ENCODE results near the gene SCIN.
"Not testable (repeated sequence)": the region's sequence is repeated elsewhere in the genome, so short reads cannot be mapped to it uniquely, and the experiment has no call there.

SCIN gene

GRCh38 chr7:12689451-12689850, 118.9 kb downstream of the SCIN start:
- no peak for TF ChIP-seq ZNF274 (IDR thresholded peaks at IDR 0.05; ENCODE audit: low read depth, low read length)
- H3K4me3 ChIP-seq (ENCODE audit: low read length): no peak overlapping the region

- no peak for TF ChIP-seq ZNF274 (IDR thresholded peaks at IDR 0.05; ENCODE audit: low read depth, low read length)
- H3K4me3 ChIP-seq (ENCODE audit: low read length): no peak overlapping the region
These were observed 119.7 kb downstream of the SCIN start for GRCh38 chr7:12690041-12690878.

GRCh38 chr7:12691388-12691787, 120.9 kb downstream of the SCIN start:
- H3K4me3 ChIP-seq (ENCODE audit: low read length): not testable (repeated sequence)

- H3K4me3 ChIP-seq (ENCODE audit: low read length): no peak overlapping the region
- TF ChIP-seq ZNF274 (IDR thresholded peaks at IDR 0.05; ENCODE audit: low read depth, low read length): no peak
These were observed 121.5 kb downstream of the SCIN start for GRCh38 chr7:12692035-12692434.

GRCh38 chr7:12692479-12693259, 122.1 kb downstream of the SCIN start:
- H3K4me3 ChIP-seq (ENCODE audit: low read length): no peak overlapping the region
- TF ChIP-seq ZNF274 (IDR thresholded peaks at IDR 0.05; ENCODE audit: low read depth, low read length): no peak

- no peak for TF ChIP-seq ZNF274 (IDR thresholded peaks at IDR 0.05; ENCODE audit: low read depth, low read length)
- H3K4me3 ChIP-seq (ENCODE audit: low read length): no peak overlapping the region
These were observed 124.3 kb downstream of the SCIN start for GRCh38 chr7:12694817-12695216.

- H3K4me3 ChIP-seq (ENCODE audit: low read length): no peak overlapping the region
- TF ChIP-seq ZNF274 (IDR thresholded peaks at IDR 0.05; ENCODE audit: low read depth, low read length): no peak
These were observed 125.4 kb downstream of the SCIN start for GRCh38 chr7:12695965-12696364.

- no peak for TF ChIP-seq ZNF274 (IDR thresholded peaks at IDR 0.05; ENCODE audit: low read depth, low read length)
- H3K4me3 ChIP-seq (ENCODE audit: low read length): no peak overlapping the region
These were observed 128.8 kb downstream of the SCIN start for GRCh38 chr7:12699299-12699698.

- H3K4me3 ChIP-seq (ENCODE audit: low read length): no peak overlapping the region
- no peak for TF ChIP-seq ZNF274 (IDR thresholded peaks at IDR 0.05; ENCODE audit: low read depth, low read length)
These were observed 130.9 kb downstream of the SCIN start for GRCh38 chr7:12701433-12701832.

- TF ChIP-seq ZNF274 (IDR thresholded peaks at IDR 0.05; ENCODE audit: low read depth, low read length): no peak
- no peak overlapping the region for H3K4me3 ChIP-seq (ENCODE audit: low read length)
These were observed 133.4 kb downstream of the SCIN start for GRCh38 chr7:12703881-12704280.

GRCh38 chr7:12705878-12706277, 135.4 kb downstream of the SCIN start:
- no peak for TF ChIP-seq ZNF274 (IDR thresholded peaks at IDR 0.05; ENCODE audit: low read depth, low read length)
- no peak overlapping the region for H3K4me3 ChIP-seq (ENCODE audit: low read length)

- no peak for TF ChIP-seq ZNF274 (IDR thresholded peaks at IDR 0.05; ENCODE audit: low read depth, low read length)
- no peak overlapping the region for H3K4me3 ChIP-seq (ENCODE audit: low read length)
These were observed 136.5 kb downstream of the SCIN start for GRCh38 chr7:12706900-12707536.

GRCh38 chr7:12708314-12708713, 137.8 kb downstream of the SCIN start:
- no peak for TF ChIP-seq ZNF274 (IDR thresholded peaks at IDR 0.05; ENCODE audit: low read depth, low read length)
- no peak overlapping the region for H3K4me3 ChIP-seq (ENCODE audit: low read length)

All from GM08714 (cell line).